ENCODE data around the gene EDC3.
A peak's percentile ranks its signal among the peaks of the same experiment; 100 is the strongest.

Gene EDC3

GRCh38 chr15:74621936-74622335 is 73.9 kb downstream of the EDC3 start:
- no peak for DNase-seq

GRCh38 chr15:74621546-74621920 is 74.3 kb downstream of the EDC3 start:
- DNase-seq: no peak

GRCh38 chr15:74620636-74621545 is 74.9 kb downstream of the EDC3 start:
- no peak for DNase-seq

- DNase-seq: no peak
Observed at GRCh38 chr15:74619916-74620635, 75.7 kb downstream of the EDC3 start.

GRCh38 chr15:74618841-74619596 is 76.8 kb downstream of the EDC3 start:
- DNase-seq: no peak

- no peak for DNase-seq
Observed at GRCh38 chr15:74616996-74617395, 78.8 kb downstream of the EDC3 start.

GRCh38 chr15:74616366-74616939 is 79.4 kb downstream of the EDC3 start:
- no peak for DNase-seq

- DNase-seq: peak; percentile 46
Observed at GRCh38 chr15:74615508-74616365, 80.1 kb downstream of the EDC3 start, which contains the start of gene CLK3. CLK3 (plus strand) TSS chr15:74615836; CDS start chr15:74619197, 3,361 bp downstream.

- DNase-seq: no peak
Observed at GRCh38 chr15:74614744-74615507, 80.9 kb downstream of the EDC3 start.

GRCh38 chr15:74613953-74614743 is 81.7 kb downstream of the EDC3 start:
- DNase-seq: no peak

- DNase-seq: no peak
Observed at GRCh38 chr15:74613089-74613952, 82.5 kb downstream of the EDC3 start.

- DNase-seq: no peak
Observed at GRCh38 chr15:74612677-74613076, 83.1 kb downstream of the EDC3 start.

GRCh38 chr15:74611834-74612233 is 84.0 kb downstream of the EDC3 start:
- DNase-seq: no peak

- DNase-seq: no peak
Observed at GRCh38 chr15:74611341-74611740, 84.5 kb downstream of the EDC3 start.

- DNase-seq: no peak
Observed at GRCh38 chr15:74610302-74610951, 85.4 kb downstream of the EDC3 start.

GRCh38 chr15:74609938-74610301 is 85.9 kb downstream of the EDC3 start:
- no peak for DNase-seq

GRCh38 chr15:74608786-74609185 is 87.0 kb downstream of the EDC3 start:
- no peak for DNase-seq

GRCh38 chr15:74605795-74606150 is 90.1 kb downstream of the EDC3 start:
- DNase-seq: no peak
